Measurements from ENCODE around the gene INPP4B.
A peak's percentile ranks its signal among the peaks of the same experiment; 100 is the strongest.

Gene INPP4B

DNA sequence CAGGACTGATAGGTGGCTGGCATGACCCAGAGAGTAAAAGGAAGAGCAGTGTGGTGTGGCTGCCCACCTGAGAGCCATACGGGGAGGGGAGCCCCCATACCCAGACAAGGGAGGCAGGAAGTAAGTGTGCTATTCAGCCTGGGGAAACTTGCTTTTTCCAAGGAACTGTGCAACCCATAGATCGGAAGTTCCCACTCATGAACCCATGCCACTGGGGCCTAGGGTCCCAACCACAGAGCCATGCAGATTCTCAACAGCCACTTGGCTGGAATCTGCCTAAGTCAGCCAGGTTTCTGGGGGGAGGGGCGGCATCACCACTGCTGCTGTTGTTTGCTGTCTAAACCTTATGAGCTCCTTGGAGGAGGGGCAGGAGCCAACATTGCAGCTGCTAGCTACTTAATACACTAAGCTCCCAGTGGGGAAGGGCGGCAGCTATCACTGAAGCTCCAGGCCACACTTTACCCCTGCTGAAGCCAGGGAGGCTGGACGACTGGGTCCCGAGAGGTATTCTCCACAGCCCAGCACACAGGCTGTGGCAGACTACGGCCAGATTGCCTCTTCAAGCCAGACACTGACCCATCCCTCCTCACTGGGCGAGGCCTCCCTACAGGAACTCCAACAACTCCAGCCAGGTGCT lies 410.4 kb downstream of the INPP4B start:
- CTCF ChIA-PET, result no interaction called here
- peaks cover 6% of the 10 kb centered on the region for H3K4me1 Mint-ChIP-seq
- H3K27ac Mint-ChIP-seq, result no peak overlapping the region
- H3K9me3 Mint-ChIP-seq, result peaks cover 4% of the 10 kb centered on the region
- no peaks in the 10 kb centered on the region for H3K27me3 Mint-ChIP-seq
- H3K36me3 Mint-ChIP-seq, result peaks cover 5% of the 10 kb centered on the region
- H3K4me3 Mint-ChIP-seq, result no peak overlapping the region
- no peak for DNase-seq

GRCh38 chr4:142434519-142435224 lies 411.4 kb downstream of the INPP4B start:
- Mint-ChIP-seq H3K4me3 (no peak overlapping the region), H3K27ac (no peak overlapping the region), H3K4me1 (peaks cover 6% of the 10 kb centered on the region), H3K9me3 (peaks cover 4% of the 10 kb centered on the region), H3K36me3 (peaks cover 5% of the 10 kb centered on the region), H3K27me3 (no peaks in the 10 kb centered on the region)
- CTCF ChIA-PET, result interaction anchor here (0.7 to 1.3 kb wide), 4 partner anchors 18 to 306 kb away, joined by 3 read pairs; no protein-coding TSS in a partner anchor
- DNase-seq, result no peak

DNA sequence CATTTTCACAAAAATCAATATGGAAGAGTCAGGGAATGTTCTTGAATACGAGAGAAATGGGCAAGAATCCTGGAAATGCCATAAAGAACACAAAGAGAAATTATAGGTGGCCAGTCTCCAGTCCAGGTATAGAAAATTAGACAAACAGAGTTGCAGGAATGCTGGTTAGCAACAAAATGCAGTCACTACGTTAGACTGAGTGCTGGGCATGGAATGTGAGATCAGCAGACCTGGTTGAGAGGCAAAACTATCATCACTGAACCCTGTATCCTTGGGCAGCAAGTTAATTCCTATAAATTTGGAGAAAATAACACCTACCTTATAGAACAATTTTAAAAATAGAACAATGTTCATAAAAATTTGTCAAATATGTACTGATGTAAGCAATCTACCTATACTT lies 417.4 kb downstream of the INPP4B start:
- Mint-ChIP-seq H3K36me3 (peaks cover 4% of the 10 kb centered on the region), H3K4me1 (no peaks in the 10 kb centered on the region), H3K9me3 (no peaks in the 10 kb centered on the region), H3K27me3 (no peaks in the 10 kb centered on the region), H3K27ac (no peak overlapping the region), H3K4me3 (no peak overlapping the region)
- CTCF ChIA-PET, result no interaction called here
- no peak for DNase-seq

DNA sequence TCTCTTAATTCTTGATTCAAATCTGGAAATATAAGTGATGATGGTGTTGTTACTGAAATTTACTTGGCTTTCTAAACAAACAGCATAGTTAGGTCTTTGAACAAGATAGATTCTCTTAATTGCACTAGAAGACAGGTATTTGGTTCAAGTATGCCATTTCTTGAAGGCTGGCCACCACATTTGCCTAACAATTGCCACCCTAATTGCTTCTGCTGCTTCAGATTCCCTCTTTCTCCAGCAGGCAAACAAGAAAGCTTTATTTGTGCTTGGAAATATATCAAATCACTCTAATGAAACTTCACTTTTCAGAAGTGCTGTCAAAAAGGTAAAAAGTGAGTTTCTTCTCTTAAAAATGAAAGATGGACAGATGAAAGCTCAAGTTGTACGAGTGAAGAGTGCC lies 418.6 kb downstream of the INPP4B start:
- CTCF ChIA-PET, result no interaction called here
- Mint-ChIP-seq H3K4me1 (no peaks in the 10 kb centered on the region), H3K9me3 (no peaks in the 10 kb centered on the region), H3K27ac (no peak overlapping the region), H3K36me3 (peaks cover 8% of the 10 kb centered on the region), H3K27me3 (no peaks in the 10 kb centered on the region), H3K4me3 (no peak overlapping the region)
- no peak for DNase-seq

DNA sequence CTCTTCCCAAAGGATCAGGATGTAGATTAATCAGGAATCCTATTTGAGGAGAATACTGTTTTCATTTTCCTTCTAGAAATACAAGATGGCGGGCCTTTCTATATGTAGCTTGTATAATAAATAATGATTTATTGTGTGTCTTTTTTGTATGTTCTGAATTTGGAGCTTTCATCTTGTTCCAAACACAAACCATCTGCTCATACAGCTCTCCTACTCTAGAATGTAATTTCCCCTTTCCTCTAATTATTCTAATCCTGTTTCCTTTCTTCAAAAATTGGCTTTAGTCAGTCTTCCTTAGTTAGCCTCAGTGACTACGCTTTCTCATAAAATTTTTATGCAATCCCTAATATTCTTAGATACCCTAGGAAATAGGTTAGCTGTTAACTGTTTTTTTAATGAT lies 422.2 kb downstream of the INPP4B start:
- Mint-ChIP-seq H3K27me3 (no peaks in the 10 kb centered on the region), H3K4me1 (peaks cover 2% of the 10 kb centered on the region), H3K4me3 (no peak overlapping the region), H3K9me3 (no peaks in the 10 kb centered on the region), H3K36me3 (peaks cover 8% of the 10 kb centered on the region), H3K27ac (no peak overlapping the region)
- no peak for DNase-seq
- CTCF ChIA-PET, result interaction anchor here (0.7 to 1.1 kb wide), 2 partner anchors 11 to 395 kb away, joined by 3 read pairs; no protein-coding TSS in a partner anchor

- H3K27ac Mint-ChIP-seq, result no peak overlapping the region
- H3K27me3 Mint-ChIP-seq, result no peaks in the 10 kb centered on the region
- H3K9me3 Mint-ChIP-seq, result no peaks in the 10 kb centered on the region
- CTCF ChIA-PET, result interaction anchor here (1.3 kb wide), 1 partner anchor 13 kb away, joined by 5 read pairs; no protein-coding TSS in a partner anchor
- DNase-seq, result no peak
- H3K4me3 Mint-ChIP-seq, result no peak overlapping the region
- H3K4me1 Mint-ChIP-seq, result peaks cover 27% of the 10 kb centered on the region
- peaks cover 5% of the 10 kb centered on the region for H3K36me3 Mint-ChIP-seq
These were observed 425.6 kb downstream of the INPP4B start for GRCh38 chr4:142420311-142421095.

GRCh38 chr4:142419712-142420111 lies 426.4 kb downstream of the INPP4B start:
- CTCF ChIA-PET, result no interaction called here
- no peak overlapping the region for H3K27ac Mint-ChIP-seq

GRCh38 chr4:142418697-142419096 lies 427.4 kb downstream of the INPP4B start:
- H3K9me3 Mint-ChIP-seq, result no peaks in the 10 kb centered on the region
- H3K36me3 Mint-ChIP-seq, result peaks cover 10% of the 10 kb centered on the region
- no peak for DNase-seq
- CTCF ChIA-PET, result interaction anchor here (0.9 to 3.0 kb wide), 2 partner anchors 12 to 13 kb away, joined by 3 to 23 read pairs; no protein-coding TSS in a partner anchor
- H3K4me1 Mint-ChIP-seq, result peaks cover 36% of the 10 kb centered on the region
- no peak overlapping the region for H3K27ac Mint-ChIP-seq
- no peaks in the 10 kb centered on the region for H3K27me3 Mint-ChIP-seq
- no peak overlapping the region for H3K4me3 Mint-ChIP-seq

More at GRCh38 chr4:142419712-142420111, 426.4 kb downstream of the INPP4B start:
- DNase-seq, result no peak
- no peaks in the 10 kb centered on the region for H3K27me3 Mint-ChIP-seq
- H3K36me3 Mint-ChIP-seq, result peaks cover 8% of the 10 kb centered on the region
- H3K4me1 Mint-ChIP-seq, result peaks cover 31% of the 10 kb centered on the region
- no peaks in the 10 kb centered on the region for H3K9me3 Mint-ChIP-seq
- H3K4me3 Mint-ChIP-seq, result no peak overlapping the region

DNA sequence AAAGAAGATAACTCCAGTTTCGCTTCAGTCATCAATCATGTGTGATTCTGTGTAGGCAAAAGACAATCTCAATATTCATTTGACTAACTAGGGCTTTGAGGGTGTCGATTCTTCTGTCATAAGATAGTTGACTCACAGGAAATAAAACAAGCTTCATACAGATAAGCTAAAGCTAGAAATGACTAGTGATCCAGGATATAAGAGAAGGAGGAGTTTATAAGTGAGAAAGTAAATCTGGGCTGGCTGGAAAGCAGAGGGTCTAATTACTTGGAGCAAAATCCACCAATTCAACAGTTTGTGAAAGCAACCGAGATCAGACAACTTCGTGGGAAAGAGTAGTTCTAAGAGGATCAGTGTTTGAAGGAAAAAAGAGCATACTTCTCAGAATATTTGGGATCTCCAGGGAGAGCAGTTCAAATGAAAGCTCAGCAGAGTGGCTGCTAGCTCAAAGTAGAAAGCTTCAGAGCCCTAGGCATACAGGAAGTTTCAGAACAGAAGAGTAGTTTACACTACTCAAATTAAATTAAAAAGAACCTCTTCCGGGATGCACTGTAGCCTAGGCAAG lies 429.3 kb downstream of the INPP4B start:
- peaks cover 43% of the 10 kb centered on the region for H3K4me1 Mint-ChIP-seq
- H3K4me3 Mint-ChIP-seq, result peak overlapping the region; percentile 59
- no peaks in the 10 kb centered on the region for H3K27me3 Mint-ChIP-seq
- H3K9me3 Mint-ChIP-seq, result no peaks in the 10 kb centered on the region
- peak; percentile 22 for DNase-seq
- peak overlapping the region; percentile 98 for H3K27ac Mint-ChIP-seq
- peaks cover 6% of the 10 kb centered on the region for H3K36me3 Mint-ChIP-seq
- CTCF ChIA-PET, result interaction anchor here (0.6 to 3.0 kb wide), 12 partner anchors 9 to 431 kb away, joined by 3 to 23 read pairs (median 4); no protein-coding TSS in a partner anchor

DNA sequence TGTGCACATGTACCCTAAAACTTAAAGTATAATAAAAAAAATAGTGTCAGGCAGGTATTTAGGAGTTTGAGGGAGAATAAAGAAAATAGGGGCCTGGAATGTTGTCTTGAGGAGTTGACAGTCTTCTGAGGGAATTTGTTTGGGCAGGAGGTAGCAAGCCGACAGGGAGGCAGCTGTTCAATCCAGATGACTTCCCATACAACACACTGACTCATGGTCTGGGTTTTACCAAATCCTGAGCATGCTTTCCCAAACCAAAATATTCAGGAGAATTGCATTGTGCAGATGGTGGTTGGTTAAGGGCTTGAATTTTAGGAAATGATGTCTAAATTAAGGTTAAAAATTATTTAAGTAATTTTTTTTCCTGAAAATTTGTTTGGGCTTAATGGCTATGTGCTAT lies 430.0 kb downstream of the INPP4B start:
- CTCF ChIA-PET, result interaction anchor here (1.0 to 3.0 kb wide), 8 partner anchors 10 to 432 kb away, joined by 3 to 23 read pairs (median 5); no protein-coding TSS in a partner anchor
- Mint-ChIP-seq H3K4me3 (peak overlapping the region; percentile 21), H3K4me1 (peaks cover 46% of the 10 kb centered on the region), H3K27me3 (no peaks in the 10 kb centered on the region), H3K9me3 (no peaks in the 10 kb centered on the region), H3K27ac (peak overlapping the region; percentile 98), H3K36me3 (peaks cover 6% of the 10 kb centered on the region)
- DNase-seq, result no peak

DNA sequence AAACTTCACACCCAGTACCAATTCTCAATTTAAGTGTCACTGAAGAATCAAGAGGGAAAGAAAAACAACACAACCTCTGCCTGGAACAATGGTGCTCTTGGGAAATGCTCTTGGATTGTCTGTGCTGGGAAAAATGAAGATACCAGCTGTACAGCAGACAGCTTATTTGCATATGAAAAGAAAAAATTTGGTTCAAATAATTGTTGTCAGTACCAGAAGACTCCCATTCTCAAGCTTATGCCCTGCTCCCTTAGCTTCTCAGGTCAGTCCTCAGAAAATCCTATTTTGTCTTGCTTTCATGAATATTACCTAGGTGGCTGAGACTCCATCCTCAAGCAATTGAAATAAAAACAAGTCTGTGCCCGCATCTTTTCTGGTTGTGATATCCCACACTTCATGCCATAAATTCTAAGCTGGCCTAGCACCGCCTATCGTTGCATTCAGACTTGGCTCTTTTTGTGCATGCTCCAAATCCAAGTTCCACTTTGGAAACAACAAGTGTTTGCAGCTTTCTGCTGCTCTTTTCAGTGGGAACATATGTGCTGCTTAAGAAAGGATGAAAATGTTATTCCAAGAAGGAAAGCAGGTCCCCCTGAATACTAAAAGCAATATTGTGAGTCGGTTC lies 431.6 kb downstream of the INPP4B start:
- peaks cover 58% of the 10 kb centered on the region for H3K4me1 Mint-ChIP-seq

DNA sequence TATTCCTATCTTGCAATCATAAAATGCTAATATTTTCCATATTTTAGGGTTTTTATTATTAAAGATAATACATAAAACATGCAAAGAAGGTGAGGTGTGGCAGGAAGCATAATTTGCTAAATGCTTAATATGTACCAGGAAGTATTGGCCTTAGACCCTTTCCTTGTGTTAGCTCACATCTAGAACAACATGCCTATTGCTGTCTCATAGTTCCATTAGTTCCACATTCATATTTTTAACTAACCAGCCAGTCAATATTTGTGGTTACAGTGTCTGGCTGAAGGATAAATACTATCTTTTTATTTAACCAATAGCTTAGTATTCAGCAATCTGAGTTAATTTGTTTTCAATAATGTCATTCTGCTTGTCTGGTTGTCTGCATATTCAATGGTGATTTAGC lies 432.6 kb downstream of the INPP4B start:
- Mint-ChIP-seq H3K36me3 (peaks cover 7% of the 10 kb centered on the region), H3K27me3 (no peaks in the 10 kb centered on the region), H3K9me3 (no peaks in the 10 kb centered on the region), H3K27ac (no peak overlapping the region), H3K4me3 (no peak overlapping the region), H3K4me1 (peaks cover 59% of the 10 kb centered on the region)
- no peak for DNase-seq
- CTCF ChIA-PET, result interaction anchor here (0.9 to 1.6 kb wide), 3 partner anchors 10 to 56 kb away, joined by 3 read pairs; no protein-coding TSS in a partner anchor

More for the DNA sequence above, 431.6 kb downstream of the INPP4B start:
- no peak overlapping the region for H3K4me3 Mint-ChIP-seq
- no peaks in the 10 kb centered on the region for H3K27me3 Mint-ChIP-seq
- H3K27ac Mint-ChIP-seq, result no peak overlapping the region
- no peak for DNase-seq
- CTCF ChIA-PET, result interaction anchor here (0.7 to 1.2 kb wide), 5 partner anchors 9 to 131 kb away, joined by 3 read pairs; no protein-coding TSS in a partner anchor
- no peaks in the 10 kb centered on the region for H3K9me3 Mint-ChIP-seq
- H3K36me3 Mint-ChIP-seq, result peaks cover 7% of the 10 kb centered on the region

DNA sequence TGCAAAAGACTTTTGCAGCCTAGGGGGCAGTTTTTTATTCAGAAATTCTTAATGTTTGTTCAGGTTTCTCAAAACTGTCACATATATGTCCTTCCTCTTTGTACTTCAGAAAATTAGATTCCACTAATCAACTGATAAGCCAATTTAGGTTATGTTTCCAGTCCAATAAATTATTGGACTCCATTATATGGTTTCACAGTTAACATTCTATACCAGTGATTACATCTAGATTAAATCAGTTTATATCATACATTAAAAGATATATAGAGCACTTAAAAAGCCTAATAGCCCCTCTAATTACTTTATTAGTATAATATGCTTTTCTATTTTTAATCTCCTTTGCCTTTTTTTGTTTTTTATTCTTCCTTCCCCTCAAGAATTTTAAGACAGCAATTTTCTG lies 434.1 kb downstream of the INPP4B start:
- peaks cover 61% of the 10 kb centered on the region for H3K4me1 Mint-ChIP-seq
- no peak overlapping the region for H3K4me3 Mint-ChIP-seq
- CTCF ChIA-PET, result interaction anchor here (1.6 kb wide), 1 partner anchor 12 kb away, joined by 3 read pairs; no protein-coding TSS in a partner anchor
- no peak overlapping the region for H3K27ac Mint-ChIP-seq
- no peaks in the 10 kb centered on the region for H3K9me3 Mint-ChIP-seq
- peaks cover 7% of the 10 kb centered on the region for H3K36me3 Mint-ChIP-seq
- H3K27me3 Mint-ChIP-seq, result no peaks in the 10 kb centered on the region
- DNase-seq, result no peak
